ENCODE measurements around the gene VPS51.
"Not testable (repeated sequence)": the region's sequence is repeated elsewhere in the genome, so short reads cannot be mapped to it uniquely, and the experiment has no call there.

Gene VPS51

GRCh38 chr11:65114538-65115171, 18.6 kb downstream of the VPS51 start:
- no peak overlapping the region for H3K4me3 ChIP-seq (ENCODE audit: control insufficient read depth, low read depth, low read length)
- no peak for DNase-seq (ENCODE audit: low read depth)
- no peak for TF ChIP-seq CTCF (conservative IDR thresholded peaks at IDR 0.05; ENCODE audit: control insufficient read depth, insufficient read depth, low read depth, low read length)

DNA sequence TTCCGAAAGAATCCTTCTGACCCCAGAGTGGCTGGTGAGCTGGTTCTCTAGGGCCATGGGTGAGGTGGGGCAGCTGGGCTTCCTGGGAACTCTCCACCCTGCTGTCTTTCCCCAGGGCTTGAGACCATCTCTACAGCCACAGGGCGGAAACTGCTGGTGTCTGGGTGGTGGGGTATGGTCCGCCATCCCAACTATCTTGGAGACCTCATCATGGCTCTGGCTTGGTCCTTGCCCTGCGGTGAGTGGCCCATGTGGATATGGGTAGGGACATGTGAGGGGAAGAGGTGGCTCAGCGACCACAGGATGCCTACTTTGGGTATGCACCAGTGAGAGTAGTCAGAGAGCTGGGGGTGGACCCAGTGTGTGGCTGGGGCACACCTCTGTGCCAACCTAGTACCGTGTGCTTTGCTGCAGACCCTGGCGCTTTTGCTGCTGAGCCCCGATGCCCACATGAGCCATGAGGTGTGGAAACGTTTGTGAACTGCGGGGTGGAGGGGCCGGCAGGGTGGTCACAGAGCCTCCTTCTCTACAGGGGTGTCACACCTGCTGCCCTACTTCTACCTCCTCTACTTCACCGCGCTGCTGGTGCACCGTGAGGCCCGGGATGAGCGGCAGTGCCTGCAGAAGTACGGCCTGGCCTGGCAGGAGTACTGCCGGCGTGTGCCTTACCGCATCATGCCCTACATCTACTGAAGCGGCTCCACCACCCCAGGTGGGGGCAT, 19.5 kb downstream of the VPS51 start:
- TF ChIP-seq CTCF (conservative IDR thresholded peaks at IDR 0.05; ENCODE audit: control insufficient read depth, insufficient read depth, low read depth, low read length), result no peak
- DNase-seq (ENCODE audit: low read depth), result no peak
- H3K4me3 ChIP-seq (ENCODE audit: control insufficient read depth, low read depth, low read length), result no peak overlapping the region

DNA sequence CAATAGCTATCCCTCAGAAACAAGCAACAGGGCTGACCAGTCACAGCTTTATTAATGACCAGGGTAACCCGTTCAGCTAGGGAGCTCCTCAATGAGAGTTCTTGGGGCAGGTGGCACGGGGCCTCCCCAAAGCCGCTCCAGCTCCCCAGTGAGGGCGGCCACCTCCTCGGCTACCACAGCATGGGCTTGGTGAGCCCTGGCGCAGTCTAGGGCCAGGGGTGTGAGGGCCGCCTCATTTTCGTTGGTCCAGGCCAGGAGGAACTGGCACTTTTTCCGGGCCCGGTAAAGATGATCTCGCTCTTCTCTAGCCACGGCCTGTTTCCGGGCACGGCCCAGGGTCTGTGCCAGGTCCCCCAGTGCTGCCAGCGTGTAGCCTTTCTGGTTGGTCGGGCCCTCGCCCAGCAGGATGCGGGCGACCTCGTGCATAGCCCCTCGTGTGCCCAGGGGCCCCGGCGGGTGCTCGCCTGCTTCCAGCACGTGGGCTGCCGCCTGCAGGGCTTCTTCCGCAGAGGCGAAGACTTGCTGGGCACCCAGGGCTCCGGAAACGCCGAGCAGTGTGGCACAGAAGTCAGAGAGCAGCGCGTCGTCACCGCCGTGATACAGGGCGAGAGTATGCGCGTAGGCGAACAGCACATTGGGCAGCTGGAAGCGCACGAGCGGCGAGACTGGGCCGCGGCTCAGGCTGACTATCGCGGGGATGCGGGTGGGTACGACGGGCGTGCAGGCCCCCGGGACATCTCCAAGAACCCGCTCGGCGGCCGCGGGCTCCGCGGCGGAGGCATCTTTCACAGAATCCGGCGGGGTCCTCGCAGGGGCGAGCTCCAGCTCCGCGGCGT, 20.6 kb downstream of the VPS51 start:
- peak overlapping the region; percentile 84 for H3K4me3 ChIP-seq (ENCODE audit: control insufficient read depth, low read depth, low read length)
- DNase-seq (ENCODE audit: low read depth), result peak; percentile 70
- no peak for TF ChIP-seq CTCF (conservative IDR thresholded peaks at IDR 0.05; ENCODE audit: control insufficient read depth, insufficient read depth, low read depth, low read length)

DNA sequence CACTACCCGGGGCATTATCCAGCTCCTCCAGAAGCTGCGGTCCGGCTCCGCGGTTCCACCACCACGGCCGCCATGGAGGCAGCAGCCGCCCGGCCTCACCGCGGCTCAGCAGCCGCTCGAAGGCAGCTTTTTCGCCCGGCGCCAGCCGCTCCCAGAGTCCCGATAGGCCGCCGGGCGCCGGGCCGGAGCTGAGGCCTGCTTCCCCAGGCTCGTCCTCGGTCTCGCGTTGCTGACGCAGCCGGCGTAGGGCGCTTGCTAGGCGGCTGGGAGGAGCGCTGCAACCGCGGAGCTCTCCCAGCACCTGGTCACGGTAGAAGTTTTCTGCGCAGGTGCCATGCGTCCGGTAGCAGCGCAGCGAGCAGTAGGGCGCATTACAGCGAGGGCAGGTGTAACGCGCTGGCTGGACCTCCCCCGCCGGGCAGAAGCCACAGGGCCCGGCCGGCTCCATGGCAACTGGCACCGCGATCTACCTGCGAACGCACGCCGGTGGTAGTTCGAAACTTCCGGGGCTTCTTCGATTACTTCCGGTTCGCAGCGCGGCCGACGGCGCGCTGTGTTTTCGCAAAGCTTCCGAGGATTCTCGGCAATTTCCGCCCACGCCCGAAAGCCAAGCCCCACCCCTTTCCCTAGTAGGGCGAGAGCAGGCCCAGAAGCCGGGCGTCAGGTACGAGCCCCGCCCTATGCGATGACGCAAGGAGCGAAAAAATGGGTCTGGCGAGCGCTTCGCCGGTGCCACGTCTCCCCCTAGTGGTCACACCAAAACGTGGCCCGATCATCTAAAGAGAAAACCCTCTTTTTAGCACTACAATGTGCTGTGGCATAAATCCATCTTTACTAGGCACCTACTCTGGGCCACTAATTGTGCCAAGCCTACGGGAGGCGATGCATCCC, 21.4 kb downstream of the VPS51 start, which contains the start of gene ZNHIT2:
Gene ZNHIT2 (minus strand): TSS at position 496 of the 891 bp plus-strand sequence. CDS start 48 bp downstream, at position 448.
- peak; percentile 85 for TF ChIP-seq CTCF (conservative IDR thresholded peaks at IDR 0.05; ENCODE audit: control insufficient read depth, insufficient read depth, low read depth, low read length)
- peak; percentile 98 for DNase-seq (ENCODE audit: low read depth)

GRCh38 chr11:65118097-65118837, 22.3 kb downstream of the VPS51 start:
- no peak for DNase-seq (ENCODE audit: low read depth)
- H3K4me3 ChIP-seq (ENCODE audit: control insufficient read depth, low read depth, low read length), result no peak overlapping the region
- TF ChIP-seq CTCF (conservative IDR thresholded peaks at IDR 0.05; ENCODE audit: control insufficient read depth, insufficient read depth, low read depth, low read length), result no peak

More for the DNA sequence above, 21.4 kb downstream of the VPS51 start, which contains the start of gene ZNHIT2:
- peak within 1 kb of the TSS; percentile 84 for H3K4me3 ChIP-seq (ENCODE audit: control insufficient read depth, low read depth, low read length)

GRCh38 chr11:65118891-65119669, 23.1 kb downstream of the VPS51 start:
- H3K4me3 ChIP-seq (ENCODE audit: control insufficient read depth, low read depth, low read length), result not testable (repeated sequence)

More at GRCh38 chr11:65118891-65119669, 23.1 kb downstream of the VPS51 start:
- DNase-seq (ENCODE audit: low read depth), result not testable (repeated sequence)
